ENCODE measurements around the gene PHB1.
"Not testable (repeated sequence)": the region's sequence is repeated elsewhere in the genome, so short reads cannot be mapped to it uniquely, and the experiment has no call there.

PHB1 gene

GRCh38 chr17:49439305-49439672 is 24.6 kb upstream of the PHB1 start:
- no peak for DNase-seq

GRCh38 chr17:49438436-49439278 is 24.0 kb upstream of the PHB1 start:
- DNase-seq, result no peak

- no peak for DNase-seq
These were observed 23.2 kb upstream of the PHB1 start for GRCh38 chr17:49437696-49438435.

- DNase-seq, result no peak
These were observed 21.5 kb upstream of the PHB1 start for GRCh38 chr17:49436174-49436573.

GRCh38 chr17:49435671-49436029 is 21.0 kb upstream of the PHB1 start:
- no peak for DNase-seq

- peak; percentile 54 for DNase-seq
These were observed 20.4 kb upstream of the PHB1 start for GRCh38 chr17:49434821-49435670.

GRCh38 chr17:49433000-49433694 is 18.5 kb upstream of the PHB1 start:
- DNase-seq, result no peak

GRCh38 chr17:49431743-49432142 is 17.1 kb upstream of the PHB1 start:
- DNase-seq, result no peak

GRCh38 chr17:49425004-49425286 is 10.3 kb upstream of the PHB1 start:
- DNase-seq, result no peak

GRCh38 chr17:49424276-49425003 is 9.8 kb upstream of the PHB1 start:
- DNase-seq, result not testable (repeated sequence)

GRCh38 chr17:49422714-49423113 is 8.0 kb upstream of the PHB1 start:
- no peak for DNase-seq

- not testable (repeated sequence) for DNase-seq
These were observed 5.1 kb upstream of the PHB1 start for GRCh38 chr17:49419761-49420160.

- DNase-seq, result not testable (repeated sequence)
These were observed 4.4 kb upstream of the PHB1 start for GRCh38 chr17:49418754-49419740.

GRCh38 chr17:49414271-49414621 is 436 bp downstream of the PHB1 start:
- no peak for DNase-seq

GRCh38 chr17:49409066-49409465 is 5.6 kb downstream of the PHB1 start:
- no peak for DNase-seq

GRCh38 chr17:49407981-49408501 is 6.6 kb downstream of the PHB1 start:
- peak; percentile 89 for DNase-seq

GRCh38 chr17:49407086-49407485 is 7.6 kb downstream of the PHB1 start:
- DNase-seq, result no peak

- DNase-seq, result no peak
These were observed 8.1 kb downstream of the PHB1 start for GRCh38 chr17:49406421-49407061.

GRCh38 chr17:49404906-49405305 is 9.8 kb downstream of the PHB1 start:
- DNase-seq, result no peak

- no peak for DNase-seq
These were observed 10.3 kb downstream of the PHB1 start for GRCh38 chr17:49404361-49404760.

Measured in activated CD4-positive, alpha-beta T cell treated with anti-CD3 and anti-CD28 coated beads, Interleukin-10, Interleukin-2, amounts not matched to agents 100 ng/mL and 50 ng/mL, durations not matched to agents 16 hours and 8 hours (primary cell).